ENCODE data around the gene STAC. TPM values are rescaled to one million over a fixed set of nuclear protein-coding genes. Genes with fewer than 3 reads are reported as not detected.

STAC gene, protein sequence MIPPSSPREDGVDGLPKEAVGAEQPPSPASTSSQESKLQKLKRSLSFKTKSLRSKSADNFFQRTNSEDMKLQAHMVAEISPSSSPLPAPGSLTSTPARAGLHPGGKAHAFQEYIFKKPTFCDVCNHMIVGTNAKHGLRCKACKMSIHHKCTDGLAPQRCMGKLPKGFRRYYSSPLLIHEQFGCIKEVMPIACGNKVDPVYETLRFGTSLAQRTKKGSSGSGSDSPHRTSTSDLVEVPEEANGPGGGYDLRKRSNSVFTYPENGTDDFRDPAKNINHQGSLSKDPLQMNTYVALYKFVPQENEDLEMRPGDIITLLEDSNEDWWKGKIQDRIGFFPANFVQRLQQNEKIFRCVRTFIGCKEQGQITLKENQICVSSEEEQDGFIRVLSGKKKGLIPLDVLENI
- under 1 TPM in 1 of 2 donors, not detected in 1; 0.29 TPM for total RNA-seq

DNA sequence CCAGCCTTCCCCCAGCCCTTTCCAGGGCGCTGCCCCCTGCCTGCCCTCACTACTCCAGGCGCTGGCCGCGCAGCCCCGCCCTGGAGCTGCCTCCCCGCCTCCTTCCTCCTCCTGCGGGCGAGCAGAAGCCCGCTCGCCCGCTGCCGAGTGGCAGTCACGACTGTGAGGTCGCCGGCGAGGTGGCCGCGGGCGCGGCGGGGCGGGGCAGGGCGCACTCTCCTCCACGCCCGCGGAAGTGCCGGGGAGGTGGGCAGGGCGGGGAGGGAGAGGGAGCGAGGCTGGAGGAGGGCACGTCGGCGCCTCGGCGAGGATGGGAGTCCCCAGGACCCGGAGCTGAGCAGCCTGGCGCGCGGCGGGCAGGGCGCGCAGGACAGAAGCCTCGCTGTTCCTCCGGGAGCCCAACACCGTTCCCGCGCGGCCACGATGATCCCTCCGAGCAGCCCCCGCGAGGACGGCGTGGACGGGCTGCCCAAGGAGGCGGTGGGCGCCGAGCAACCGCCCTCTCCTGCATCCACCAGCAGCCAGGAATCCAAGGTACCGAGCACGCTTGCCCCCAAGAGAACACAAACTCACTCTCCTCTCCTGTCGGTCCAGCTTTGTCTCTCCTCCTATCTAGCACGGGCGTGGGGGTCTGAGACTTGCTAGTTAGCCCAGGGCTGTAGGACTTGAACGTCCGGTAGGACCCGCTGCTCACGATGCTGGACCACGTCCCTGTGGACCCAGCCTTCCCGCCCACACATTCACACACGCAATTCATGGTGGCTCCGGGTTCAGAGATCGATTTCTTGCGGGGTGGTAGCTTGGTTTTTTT is at the start of gene STAC:
TSS of gene STAC (plus strand) at position 284 of the 811 bp plus-strand sequence. CDS start at position 424, 140 bp downstream.
- peaks cover 5% of the 10 kb centered on the region for H3K36me3 Mint-ChIP-seq
- peak within 1 kb of the TSS; percentile 33 for H3K4me3 Mint-ChIP-seq
- H3K27me3 Mint-ChIP-seq, result peaks cover 14 to 16% of the 10 kb centered on the region in 2 donors
- no peaks in the 10 kb centered on the region for H3K9me3 Mint-ChIP-seq
- DNase-seq (ENCODE audit: low spot score), result peak; percentile 65
- no peaks in the 10 kb centered on the region for H3K4me1 Mint-ChIP-seq (ENCODE audit: low read depth in 2 of 2)
- peak; percentile 74 to 87 for ATAC-seq
- no peak within 1 kb of the TSS for H3K27ac Mint-ChIP-seq

DNA sequence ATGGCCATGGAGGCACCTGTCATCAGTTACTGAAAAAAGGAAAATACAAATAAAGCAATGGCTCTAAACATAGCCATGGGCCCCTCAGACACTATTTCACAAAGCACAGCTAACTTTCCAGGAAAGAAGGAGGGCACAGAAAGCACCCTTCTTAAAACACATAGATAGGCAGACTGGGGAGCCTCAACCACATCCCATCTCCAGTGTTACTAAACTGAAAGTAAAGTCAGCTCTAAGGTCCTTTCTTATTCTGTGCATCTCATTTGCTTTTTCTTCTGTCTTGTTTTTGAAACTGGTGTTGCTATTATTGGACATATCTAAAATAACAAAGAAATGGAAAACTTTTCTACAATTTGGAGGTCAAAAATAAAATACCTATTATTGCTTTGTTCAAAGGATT is 48.2 kb upstream of the STAC start:
- Mint-ChIP-seq H3K27ac (no peak overlapping the region), H3K4me1 (ENCODE audit: low read depth in 2 of 2) (no peaks in the 10 kb centered on the region), H3K9me3 (peaks cover 13% of the 10 kb centered on the region), H3K27me3 (no peaks in the 10 kb centered on the region), H3K36me3 (no peaks in the 10 kb centered on the region), H3K4me3 (no peak overlapping the region)
- no peak for DNase-seq (ENCODE audit: low spot score)
- no peak for ATAC-seq

DNA sequence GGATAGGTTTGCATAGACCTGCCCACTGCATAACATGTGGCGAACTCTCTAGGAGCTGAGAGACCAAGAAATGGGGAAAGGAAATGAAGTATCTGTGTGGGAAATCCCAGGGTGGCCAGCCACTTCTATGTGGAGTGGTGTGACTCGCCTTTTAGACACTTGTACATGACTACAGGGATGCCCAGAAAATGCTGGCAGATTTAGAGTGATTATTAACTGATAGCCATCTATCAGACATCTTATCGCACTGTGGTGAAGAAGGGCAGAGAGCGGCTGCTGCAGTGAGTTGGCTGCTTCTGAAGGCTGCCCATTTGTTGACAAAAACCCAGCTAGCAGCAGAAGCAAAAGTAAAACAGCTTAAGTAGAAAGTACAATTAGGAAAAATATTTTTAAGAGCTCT is 18.1 kb upstream of the STAC start:
- H3K27ac Mint-ChIP-seq, result no peak overlapping the region
- no peaks in the 10 kb centered on the region for H3K27me3 Mint-ChIP-seq
- H3K4me3 Mint-ChIP-seq, result no peak overlapping the region
- ATAC-seq (no peak), DNase-seq (ENCODE audit: low spot score) (no peak)
- H3K9me3 Mint-ChIP-seq, result peaks cover 3% of the 10 kb centered on the region
- no peaks in the 10 kb centered on the region for H3K36me3 Mint-ChIP-seq
- no peaks in the 10 kb centered on the region for H3K4me1 Mint-ChIP-seq (ENCODE audit: low read depth in 2 of 2)

DNA sequence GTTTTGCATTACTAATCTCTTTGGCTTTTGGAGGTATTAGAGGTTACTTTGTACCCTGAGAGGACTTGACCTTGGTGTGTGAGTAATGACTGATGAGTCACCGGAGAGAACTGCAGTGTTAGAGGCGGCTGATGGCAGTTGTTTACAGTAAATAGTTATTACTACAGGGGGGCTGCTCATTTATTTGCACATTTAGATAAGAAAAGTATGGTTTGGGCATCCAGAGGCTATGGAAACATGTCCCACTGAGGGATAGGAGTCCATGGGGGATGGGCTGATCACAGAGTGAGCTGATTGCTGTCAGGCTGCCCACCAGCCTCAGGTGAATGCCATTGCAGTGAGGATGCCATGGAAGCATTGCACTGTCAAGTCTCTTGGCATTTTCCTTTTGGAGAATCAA is 17.3 kb upstream of the STAC start:
- no peak for ATAC-seq
- H3K27me3 Mint-ChIP-seq, result no peaks in the 10 kb centered on the region
- no peaks in the 10 kb centered on the region for H3K36me3 Mint-ChIP-seq
- H3K9me3 Mint-ChIP-seq, result peaks cover 3% of the 10 kb centered on the region
- no peak overlapping the region for H3K27ac Mint-ChIP-seq
- H3K4me1 Mint-ChIP-seq (ENCODE audit: low read depth in 2 of 2), result no peaks in the 10 kb centered on the region
- no peak for DNase-seq (ENCODE audit: low spot score)
- no peak overlapping the region for H3K4me3 Mint-ChIP-seq

DNA sequence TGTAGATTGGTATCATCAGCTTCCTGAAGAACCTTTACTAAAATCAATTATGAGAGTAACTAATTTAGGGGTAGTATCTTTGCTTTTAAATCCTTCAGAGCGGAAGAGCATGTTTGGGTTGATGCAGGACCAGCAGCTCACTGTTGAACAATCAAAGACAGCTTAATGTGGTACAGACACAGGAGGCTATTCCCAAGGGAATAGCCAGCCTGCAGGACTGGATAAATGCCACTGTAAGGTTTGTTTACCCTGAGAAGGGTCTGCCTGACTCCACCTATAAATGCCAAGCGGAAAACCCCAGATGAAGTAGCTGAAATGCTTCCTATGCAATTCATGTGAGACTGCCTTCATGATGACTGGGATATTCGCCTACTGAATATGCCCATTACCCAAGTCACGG is 16.0 kb upstream of the STAC start:
- Mint-ChIP-seq H3K9me3 (peaks cover 6% of the 10 kb centered on the region), H3K36me3 (no peaks in the 10 kb centered on the region), H3K4me3 (no peak overlapping the region), H3K4me1 (ENCODE audit: low read depth in 2 of 2) (no peaks in the 10 kb centered on the region), H3K27ac (no peak overlapping the region), H3K27me3 (no peaks in the 10 kb centered on the region)
- ATAC-seq (no peak), DNase-seq (ENCODE audit: low spot score) (no peak)

DNA sequence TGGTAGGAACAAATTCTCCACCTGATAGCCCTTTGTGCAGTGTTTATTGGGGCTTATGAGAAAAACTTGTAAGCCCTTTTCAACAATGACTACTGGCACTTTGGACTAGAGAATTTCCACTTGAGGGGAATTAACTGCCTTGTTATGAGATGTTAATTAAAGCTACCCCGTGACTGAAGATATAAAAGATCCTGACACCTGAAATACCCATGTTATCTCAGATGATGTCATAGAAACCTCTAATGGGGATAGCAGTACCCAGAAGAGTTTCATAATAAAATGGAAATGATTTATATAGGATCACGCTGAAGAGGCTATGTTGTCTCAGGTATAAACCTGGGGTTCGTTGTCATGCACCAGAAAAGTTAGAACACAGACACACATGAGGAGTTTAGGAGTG is 14.5 kb upstream of the STAC start:
- no peak overlapping the region for H3K27ac Mint-ChIP-seq
- H3K9me3 Mint-ChIP-seq, result peaks cover 6% of the 10 kb centered on the region
- DNase-seq (ENCODE audit: low spot score) (no peak), ATAC-seq (no peak)
- no peaks in the 10 kb centered on the region for H3K36me3 Mint-ChIP-seq
- no peaks in the 10 kb centered on the region for H3K27me3 Mint-ChIP-seq
- H3K4me1 Mint-ChIP-seq (ENCODE audit: low read depth in 2 of 2), result no peaks in the 10 kb centered on the region
- H3K4me3 Mint-ChIP-seq, result no peak overlapping the region

DNA sequence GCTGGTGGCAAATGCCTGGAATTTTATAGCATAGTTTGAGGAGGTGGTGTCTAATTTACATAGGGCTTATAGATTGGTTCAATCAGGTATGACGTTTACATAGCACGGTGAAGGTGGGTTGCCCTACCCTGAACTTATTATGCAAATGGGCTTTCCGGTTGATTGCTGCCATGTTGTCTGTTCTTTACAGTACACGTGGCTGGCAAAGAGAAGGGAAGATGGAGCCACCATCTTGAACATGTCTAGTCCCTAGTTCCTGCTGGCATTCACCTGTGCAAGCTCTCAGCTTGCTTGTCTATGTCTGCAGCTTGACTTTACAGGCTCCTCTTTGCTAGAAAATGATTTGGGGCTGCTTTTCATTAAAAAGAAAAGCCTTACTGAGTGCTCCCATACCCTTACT is 14.0 kb upstream of the STAC start:
- Mint-ChIP-seq H3K27me3 (no peaks in the 10 kb centered on the region), H3K4me1 (ENCODE audit: low read depth in 2 of 2) (no peaks in the 10 kb centered on the region), H3K4me3 (no peak overlapping the region), H3K9me3 (peaks cover 6% of the 10 kb centered on the region), H3K36me3 (no peaks in the 10 kb centered on the region), H3K27ac (no peak overlapping the region)
- DNase-seq (ENCODE audit: low spot score) (no peak), ATAC-seq (no peak)

DNA sequence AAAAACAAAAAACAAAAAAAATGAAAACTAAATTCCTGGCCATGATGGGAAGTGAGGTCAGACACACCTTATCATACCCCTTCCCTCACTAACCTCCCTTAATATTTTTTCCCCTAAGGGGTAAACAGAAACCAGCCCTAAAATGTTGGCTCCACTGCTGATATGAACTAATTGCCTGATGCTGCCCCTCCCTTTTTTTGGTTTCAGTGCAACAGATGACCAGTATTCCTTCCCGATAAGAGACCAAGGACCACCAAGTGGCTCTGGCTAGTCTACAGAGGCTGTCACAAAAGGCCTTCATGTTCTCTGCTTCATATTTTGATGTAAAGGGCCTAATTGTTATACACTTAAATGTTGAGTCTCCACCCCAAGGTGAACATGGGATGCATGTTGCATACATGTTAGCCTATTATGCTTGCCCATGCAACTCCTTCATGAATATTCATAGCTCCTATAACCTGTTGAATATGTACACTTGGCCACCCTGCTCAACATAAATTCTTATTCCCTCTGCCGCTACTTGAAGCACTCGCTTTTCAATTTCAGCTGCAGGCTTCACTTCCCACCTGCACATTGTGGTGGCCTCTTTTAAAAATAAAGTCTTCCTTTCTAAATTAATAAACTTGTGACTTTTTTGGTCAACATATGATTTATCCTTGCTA is 12.3 kb upstream of the STAC start:
- ATAC-seq (no peak), DNase-seq (ENCODE audit: low spot score) (no peak)
- no peaks in the 10 kb centered on the region for H3K36me3 Mint-ChIP-seq
- H3K27me3 Mint-ChIP-seq, result no peaks in the 10 kb centered on the region
- no peak overlapping the region for H3K4me3 Mint-ChIP-seq
- H3K4me1 Mint-ChIP-seq (ENCODE audit: low read depth in 2 of 2), result no peaks in the 10 kb centered on the region
- peaks cover 6% of the 10 kb centered on the region for H3K9me3 Mint-ChIP-seq
- no peak overlapping the region for H3K27ac Mint-ChIP-seq

DNA sequence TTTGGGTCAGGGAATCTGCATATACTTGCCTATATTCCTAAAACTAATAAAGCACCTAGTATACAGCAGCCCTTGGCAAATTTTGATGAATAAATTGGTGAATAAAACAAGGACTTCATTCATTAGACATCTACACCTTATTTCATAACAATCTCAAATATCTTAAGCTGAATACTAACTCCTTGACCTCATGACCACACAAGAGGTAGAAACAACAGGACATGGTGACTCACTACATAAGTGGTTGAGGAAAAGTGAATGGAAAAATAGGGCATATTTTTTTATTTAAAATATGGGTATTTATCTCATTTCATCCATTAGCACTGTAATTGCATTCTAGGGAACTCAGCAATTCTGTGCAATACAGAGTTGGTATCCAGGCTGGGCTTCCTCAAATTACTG is 7.8 kb upstream of the STAC start:
- DNase-seq (ENCODE audit: low spot score), result no peak
- H3K9me3 Mint-ChIP-seq, result peaks cover 3% of the 10 kb centered on the region
- H3K36me3 Mint-ChIP-seq, result no peaks in the 10 kb centered on the region
- no peak overlapping the region for H3K27ac Mint-ChIP-seq
- no peaks in the 10 kb centered on the region for H3K4me1 Mint-ChIP-seq (ENCODE audit: low read depth in 2 of 2)
- H3K27me3 Mint-ChIP-seq, result no peaks in the 10 kb centered on the region
- H3K4me3 Mint-ChIP-seq, result no peak overlapping the region
- ATAC-seq, result no peak

DNA sequence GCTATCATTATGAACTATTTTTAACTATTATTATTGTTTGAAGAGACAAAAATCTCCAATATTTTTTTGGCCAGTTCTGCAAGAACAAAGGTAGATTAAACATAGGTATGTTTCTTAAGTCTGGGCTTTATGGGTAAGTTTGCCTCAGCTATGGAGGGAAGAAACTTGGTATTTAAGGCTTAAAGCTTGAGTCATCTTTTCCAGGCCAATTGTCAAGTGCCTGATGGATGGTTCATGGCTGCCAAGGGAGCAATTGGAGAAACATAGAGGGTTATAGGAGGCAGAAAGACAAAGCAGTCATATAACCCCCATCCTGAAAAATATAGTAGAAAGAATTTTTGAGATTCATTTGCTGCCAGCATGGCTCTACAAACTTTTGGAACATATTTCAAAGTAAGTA is 7.2 kb upstream of the STAC start:
- ATAC-seq (no peak), DNase-seq (ENCODE audit: low spot score) (no peak)
- peaks cover 3 to 4% of the 10 kb centered on the region in 2 donors for H3K27me3 Mint-ChIP-seq
- no peaks in the 10 kb centered on the region for H3K36me3 Mint-ChIP-seq
- no peak overlapping the region for H3K4me3 Mint-ChIP-seq
- no peak overlapping the region for H3K27ac Mint-ChIP-seq
- H3K4me1 Mint-ChIP-seq (ENCODE audit: low read depth in 2 of 2), result no peaks in the 10 kb centered on the region
- peaks cover 3% of the 10 kb centered on the region for H3K9me3 Mint-ChIP-seq

DNA sequence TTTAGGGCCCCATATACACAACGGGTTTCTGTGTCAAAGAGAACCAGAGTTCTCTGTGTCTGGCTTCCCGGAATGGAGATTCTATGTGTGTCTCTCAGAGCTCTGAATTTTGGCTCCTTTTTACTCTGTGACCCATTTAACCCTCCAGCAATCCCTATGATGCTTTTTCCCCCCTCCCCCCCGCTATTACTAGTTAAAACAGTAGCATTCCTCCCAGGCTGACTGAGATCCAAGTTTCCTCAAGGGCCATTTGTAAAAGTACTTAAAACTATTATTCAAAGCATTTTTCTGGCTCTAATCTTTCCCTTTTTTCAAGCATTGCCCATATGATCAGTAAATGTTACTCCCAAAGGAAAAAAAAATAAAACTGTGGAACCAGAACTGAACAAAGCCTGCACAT is 6.6 kb upstream of the STAC start:
- DNase-seq (ENCODE audit: low spot score) (no peak), ATAC-seq (no peak)
- Mint-ChIP-seq H3K4me1 (ENCODE audit: low read depth in 2 of 2) (no peaks in the 10 kb centered on the region), H3K36me3 (no peaks in the 10 kb centered on the region), H3K27ac (no peak overlapping the region), H3K27me3 (peaks cover 4 to 7% of the 10 kb centered on the region in 2 donors), H3K4me3 (no peak overlapping the region), H3K9me3 (peaks cover 2% of the 10 kb centered on the region)

DNA sequence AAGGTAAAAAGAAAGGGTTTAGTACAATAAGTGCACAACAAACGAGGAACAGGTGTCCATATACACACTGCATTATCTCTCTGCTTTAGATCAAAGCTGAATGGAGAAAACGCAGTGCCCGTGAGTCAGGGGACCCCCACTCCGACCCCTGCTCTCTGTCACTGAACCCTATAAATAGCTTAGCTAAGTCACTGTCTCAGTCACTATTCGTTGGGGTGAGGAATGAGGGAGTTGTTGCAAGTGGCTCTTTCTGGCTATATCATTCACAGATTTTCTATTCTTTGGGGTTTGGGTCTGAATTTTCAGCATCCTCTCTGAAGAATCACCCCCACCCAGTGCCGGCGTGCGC is 458 bp upstream of the STAC start:
- no peaks in the 10 kb centered on the region for H3K4me1 Mint-ChIP-seq (ENCODE audit: low read depth in 2 of 2)
- DNase-seq (ENCODE audit: low spot score) (no peak), ATAC-seq (no peak)
- no peak overlapping the region for H3K27ac Mint-ChIP-seq
- H3K4me3 Mint-ChIP-seq, result no peak overlapping the region
- peaks cover 5% of the 10 kb centered on the region for H3K36me3 Mint-ChIP-seq
- H3K27me3 Mint-ChIP-seq, result peaks cover 14 to 16% of the 10 kb centered on the region in 2 donors
- no peaks in the 10 kb centered on the region for H3K9me3 Mint-ChIP-seq

DNA sequence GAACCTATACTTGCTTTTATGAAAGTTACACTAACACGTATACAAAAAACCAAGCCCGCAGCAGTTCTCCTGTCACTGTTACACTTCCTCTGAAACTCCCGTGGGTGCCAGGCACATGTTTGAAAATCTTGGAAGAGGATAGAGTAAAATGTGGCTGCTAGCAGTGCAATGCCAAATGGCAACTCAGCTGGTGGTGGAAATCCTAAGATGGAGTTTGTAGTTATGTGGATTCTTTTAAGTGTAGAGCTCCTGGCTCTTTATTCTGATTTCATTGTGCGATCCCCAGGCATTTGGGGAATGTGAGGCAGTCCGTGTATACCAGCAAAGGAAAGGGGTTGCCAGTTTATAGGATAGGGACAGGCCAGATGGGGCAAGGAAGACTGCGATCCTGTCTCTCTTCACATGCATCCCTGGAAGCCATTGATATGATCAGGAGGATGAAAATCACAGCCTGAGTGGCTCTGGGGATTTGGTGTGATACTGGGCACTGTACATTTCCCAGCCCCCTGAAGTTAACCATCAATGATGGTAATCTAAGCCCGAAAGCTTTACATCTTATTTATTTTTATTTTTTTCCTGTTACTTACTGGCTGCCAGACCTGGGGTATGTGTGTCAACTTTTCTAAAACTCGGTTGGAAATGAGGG is 1.1 kb downstream of the STAC start:
- DNase-seq (ENCODE audit: low spot score) (no peak), ATAC-seq (no peak)
- no peak overlapping the region for H3K27ac Mint-ChIP-seq
- H3K9me3 Mint-ChIP-seq, result no peaks in the 10 kb centered on the region
- no peak overlapping the region for H3K4me3 Mint-ChIP-seq
- peaks cover 14 to 16% of the 10 kb centered on the region in 2 donors for H3K27me3 Mint-ChIP-seq
- no peaks in the 10 kb centered on the region for H3K4me1 Mint-ChIP-seq (ENCODE audit: low read depth in 2 of 2)
- H3K36me3 Mint-ChIP-seq, result peaks cover 5% of the 10 kb centered on the region
